ENCODE results near the gene CKAP5. TPM values are rescaled to one million over a fixed set of nuclear protein-coding genes. Genes with fewer than 3 reads are reported as not detected.

Gene CKAP5
- total RNA-seq, 1 donor from 2014 or later: 61.4 TPM

- DNase-seq (ENCODE audit: low read depth in 2 of 2): no peak
Measured at GRCh38 chr11:46766656-46767055, 79.4 kb downstream of the CKAP5 start.

- no peak for DNase-seq (ENCODE audit: low read depth in 2 of 2)
Measured at GRCh38 chr11:46762248-46762647, 83.8 kb downstream of the CKAP5 start.

- no peak for DNase-seq (ENCODE audit: low read depth in 2 of 2)
Measured at GRCh38 chr11:46761807-46762206, 84.3 kb downstream of the CKAP5 start.

- DNase-seq (ENCODE audit: low read depth in 2 of 2): no peak
Measured at GRCh38 chr11:46760429-46761128, 85.5 kb downstream of the CKAP5 start.

GRCh38 chr11:46759196-46759595 is 86.9 kb downstream of the CKAP5 start:
- no peak for DNase-seq (ENCODE audit: low read depth in 2 of 2)

- DNase-seq (ENCODE audit: low read depth in 2 of 2): peak in 1 of 2 donors; percentile 11
Measured at GRCh38 chr11:46755962-46756361, 90.1 kb downstream of the CKAP5 start.

- DNase-seq (ENCODE audit: low read depth in 2 of 2): no peak
Measured at GRCh38 chr11:46747150-46747549, 98.9 kb downstream of the CKAP5 start.

GRCh38 chr11:46745995-46746394 is 100.1 kb downstream of the CKAP5 start:
- DNase-seq (ENCODE audit: low read depth in 2 of 2): no peak

- no peak for DNase-seq (ENCODE audit: low read depth in 2 of 2)
Measured at GRCh38 chr11:46745328-46745727, 100.8 kb downstream of the CKAP5 start.

- DNase-seq (ENCODE audit: low read depth in 2 of 2): no peak
Measured at GRCh38 chr11:46743693-46744339, 102.3 kb downstream of the CKAP5 start.

GRCh38 chr11:46743043-46743442 is 103.0 kb downstream of the CKAP5 start:
- no peak for DNase-seq (ENCODE audit: low read depth in 2 of 2)

GRCh38 chr11:46741600-46742484 is 104.2 kb downstream of the CKAP5 start:
- no peak for DNase-seq (ENCODE audit: low read depth in 2 of 2)

- DNase-seq (ENCODE audit: low read depth in 2 of 2): no peak
Measured at GRCh38 chr11:46738887-46739286, 107.2 kb downstream of the CKAP5 start.

- no peak for DNase-seq (ENCODE audit: low read depth in 2 of 2)
Measured at GRCh38 chr11:46737699-46738098, 108.4 kb downstream of the CKAP5 start.

- peak; percentile 53 to 78 for DNase-seq (ENCODE audit: low read depth in 2 of 2)
Measured at GRCh38 chr11:46736615-46737014, 109.5 kb downstream of the CKAP5 start.

- no peak for DNase-seq (ENCODE audit: low read depth in 2 of 2)
Measured at GRCh38 chr11:46736146-46736545, 109.9 kb downstream of the CKAP5 start.

GRCh38 chr11:46733234-46733633 is 112.8 kb downstream of the CKAP5 start:
- no peak for DNase-seq (ENCODE audit: low read depth in 2 of 2)

- no peak for DNase-seq (ENCODE audit: low read depth in 2 of 2)
Measured at GRCh38 chr11:46731545-46731944, 114.5 kb downstream of the CKAP5 start.

GRCh38 chr11:46729110-46730027 is 116.7 kb downstream of the CKAP5 start:
- no peak for DNase-seq (ENCODE audit: low read depth in 2 of 2)

- no peak for DNase-seq (ENCODE audit: low read depth in 2 of 2)
Measured at GRCh38 chr11:46728659-46729040, 117.4 kb downstream of the CKAP5 start.

GRCh38 chr11:46727952-46728658 is 118.0 kb downstream of the CKAP5 start:
- DNase-seq (ENCODE audit: low read depth in 2 of 2): no peak

All from dermis microvascular lymphatic vessel endothelial cell (primary cell).